CD4-positive, alpha-beta T cell treated with Interleukin-21 for 1 hour (primary cell): ENCODE data around the gene BMPER.

Experiments
- DNase-seq: peaks from one replicate; pipeline ENCODE4 v3.0.0-alpha.2; 2020

BMPER gene

DNA sequence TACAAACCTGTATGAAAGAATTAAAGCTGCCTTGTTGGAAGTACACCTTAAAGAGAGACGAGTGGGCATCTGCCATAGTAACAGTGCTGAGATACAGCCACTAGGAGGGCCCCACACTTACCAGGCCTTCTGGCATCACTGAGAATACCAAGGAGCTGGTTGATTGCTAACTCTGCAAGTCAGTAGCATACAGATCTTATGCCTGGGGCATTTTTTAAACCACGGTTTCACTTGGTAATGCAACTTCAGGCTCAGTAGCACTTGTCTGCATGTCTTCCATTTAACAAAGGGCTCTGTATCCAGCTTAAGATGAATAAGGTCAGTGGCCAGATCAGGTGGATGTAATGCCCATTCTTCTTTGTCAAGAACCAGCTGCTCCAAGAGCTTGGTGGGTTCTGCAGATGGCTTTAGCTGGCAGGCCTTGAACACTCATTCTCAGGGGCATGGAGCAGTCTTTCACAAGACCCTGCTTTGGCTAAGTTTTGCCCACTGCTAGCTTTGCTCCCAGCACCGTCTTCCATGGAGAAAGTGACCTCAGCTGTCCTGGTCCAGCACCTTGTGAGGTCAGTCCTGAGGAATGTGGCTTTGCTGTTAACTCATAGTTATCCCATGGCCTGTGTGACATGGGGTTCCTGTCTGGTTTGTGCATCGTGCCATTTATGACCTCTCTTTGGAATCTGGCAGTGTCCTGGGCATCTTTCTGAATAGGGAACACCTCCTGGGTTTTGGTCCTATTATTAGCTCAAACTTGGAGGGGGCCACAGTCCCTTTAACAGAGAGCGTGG, 68.1 kb downstream of the BMPER start:
- no peak for DNase-seq

DNA sequence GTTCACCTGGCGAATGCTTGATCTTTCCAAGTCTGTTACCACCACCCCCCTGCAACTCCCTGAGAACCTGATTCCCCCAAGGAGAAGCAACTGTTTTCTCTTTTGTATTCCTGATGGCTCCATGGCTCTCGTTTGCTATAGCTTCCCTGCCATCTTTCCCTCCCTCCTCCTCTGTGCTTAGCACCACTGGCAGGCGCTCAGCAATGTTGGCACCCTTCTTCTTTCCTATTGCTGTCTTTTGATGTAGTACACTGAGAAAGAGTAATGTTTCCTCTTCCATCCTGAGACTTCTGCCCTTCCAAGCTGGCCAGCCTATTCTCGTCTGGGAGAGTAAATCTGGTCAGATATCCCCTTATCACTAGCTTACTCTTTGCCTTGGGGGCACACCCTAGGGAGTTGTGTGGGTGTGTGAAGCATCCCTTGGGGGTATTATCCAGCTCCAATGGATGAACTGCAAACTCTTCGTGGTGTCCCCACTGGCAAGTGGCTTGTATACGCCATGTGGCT, 74.0 kb downstream of the BMPER start:
- DNase-seq: no peak

DNA sequence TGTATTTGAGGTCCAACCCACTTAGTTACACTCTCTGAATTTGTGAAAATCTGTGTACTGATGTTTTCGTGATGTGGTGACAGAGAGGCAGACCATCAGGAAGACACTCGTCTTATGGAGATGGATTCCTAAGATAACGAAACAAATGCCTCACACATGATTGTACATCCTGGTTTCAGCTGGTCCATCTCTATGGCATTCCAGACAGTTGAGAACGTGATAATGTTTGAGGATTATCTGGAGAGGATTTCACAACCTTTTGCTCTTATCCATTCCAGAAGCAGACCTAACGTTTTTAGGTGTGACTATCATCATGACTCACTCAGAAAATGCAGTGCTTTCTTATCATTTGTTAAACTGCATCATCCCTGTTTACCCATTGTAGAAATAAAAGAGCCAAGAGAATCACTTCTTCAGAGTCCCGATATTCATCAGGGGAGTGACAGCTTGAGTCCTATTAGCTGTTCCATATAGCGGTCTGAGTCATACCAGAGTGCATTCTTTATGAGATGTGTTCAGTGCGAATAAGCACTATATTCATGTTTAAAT, 74.5 kb downstream of the BMPER start:
- no peak for DNase-seq

DNA sequence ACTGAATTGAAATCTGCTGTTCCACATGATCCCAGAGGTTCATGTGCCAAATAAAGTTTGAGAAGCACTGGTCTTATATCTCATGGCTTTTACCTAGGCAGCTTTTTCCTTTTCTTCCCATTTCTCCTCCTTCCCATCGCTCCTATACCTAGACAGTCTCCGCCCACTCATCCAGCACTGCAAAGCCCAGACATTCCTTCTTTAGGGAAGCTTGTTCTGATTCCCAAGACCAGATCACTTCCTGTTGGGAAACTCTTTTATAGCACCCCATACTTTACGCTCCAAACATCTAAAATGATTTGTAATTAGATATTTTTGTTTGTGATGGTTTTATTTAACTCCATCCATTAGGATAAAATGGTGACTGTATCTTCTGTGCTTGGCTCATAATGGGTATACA, 75.9 kb downstream of the BMPER start:
- DNase-seq: no peak

DNA sequence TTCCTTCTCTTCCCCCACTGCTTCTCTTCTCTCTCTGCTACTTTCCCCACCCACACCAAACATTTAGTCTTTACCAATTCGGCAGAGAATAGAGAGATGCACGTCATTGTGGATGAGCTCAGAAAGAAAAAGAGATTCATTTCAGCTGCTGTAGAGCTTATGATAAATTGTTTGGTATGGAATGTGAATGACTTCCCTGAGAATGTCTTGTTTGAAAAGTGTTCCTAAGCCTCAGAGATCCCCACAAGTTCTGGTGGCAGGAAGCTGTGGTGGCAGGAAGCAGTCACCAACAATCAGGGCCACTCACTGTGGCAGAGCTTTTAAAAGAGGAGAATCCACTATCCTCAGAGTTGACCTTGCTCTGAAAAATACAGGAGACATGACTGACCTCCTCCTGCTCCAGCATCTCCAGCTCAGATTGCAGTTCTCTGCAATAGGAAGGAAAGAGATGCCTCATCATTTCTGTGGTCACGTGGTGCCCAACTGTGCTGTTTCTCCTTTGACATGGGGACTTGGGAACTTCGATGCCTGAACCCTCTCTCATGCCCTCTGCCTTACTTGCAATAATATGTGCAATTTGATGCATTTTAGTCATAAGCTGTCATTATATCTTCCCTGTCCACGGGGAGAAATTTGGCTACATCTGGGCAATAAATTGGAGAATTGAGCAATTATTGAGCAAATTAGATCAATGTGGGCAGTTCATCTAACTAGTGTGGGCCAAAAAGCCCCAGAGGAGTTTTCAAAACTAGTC, 76.5 kb downstream of the BMPER start:
- DNase-seq: no peak

DNA sequence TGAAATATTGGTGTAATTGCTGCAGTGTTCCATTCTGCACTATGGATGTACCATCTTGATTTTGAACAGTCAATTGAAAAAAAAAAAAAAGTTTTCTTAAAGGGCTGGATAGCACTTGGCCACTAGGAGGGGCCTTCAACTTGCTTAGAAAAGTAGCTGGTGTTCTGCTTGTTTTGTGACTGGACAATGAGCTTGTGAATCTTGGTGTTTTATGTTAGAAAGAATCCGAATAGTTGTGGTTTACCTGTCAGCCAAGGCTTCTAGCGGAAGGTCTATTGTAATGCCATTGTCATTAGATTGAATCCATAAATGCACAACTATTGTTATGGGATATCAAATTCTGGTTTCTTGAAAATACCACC, 77.1 kb downstream of the BMPER start:
- no peak for DNase-seq

DNA sequence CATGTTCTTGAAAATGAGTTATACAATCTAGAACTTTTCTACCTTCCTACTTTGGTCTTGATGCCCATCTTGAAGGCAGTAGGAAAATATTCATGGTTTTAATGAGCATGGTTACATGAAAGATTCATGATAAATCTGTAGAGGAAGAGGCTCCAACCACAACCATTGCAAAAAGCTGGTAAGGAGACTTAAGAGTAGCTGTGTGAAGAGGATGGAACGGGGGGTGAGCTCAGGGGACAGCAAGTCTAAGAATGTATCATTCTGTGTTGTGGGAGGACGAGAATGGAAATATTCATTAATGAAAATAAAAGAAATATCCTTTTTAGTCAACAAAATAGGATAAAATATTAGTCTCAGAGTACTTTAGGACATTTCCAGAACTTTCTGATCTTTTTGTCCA, 81.1 kb downstream of the BMPER start:
- DNase-seq: no peak

DNA sequence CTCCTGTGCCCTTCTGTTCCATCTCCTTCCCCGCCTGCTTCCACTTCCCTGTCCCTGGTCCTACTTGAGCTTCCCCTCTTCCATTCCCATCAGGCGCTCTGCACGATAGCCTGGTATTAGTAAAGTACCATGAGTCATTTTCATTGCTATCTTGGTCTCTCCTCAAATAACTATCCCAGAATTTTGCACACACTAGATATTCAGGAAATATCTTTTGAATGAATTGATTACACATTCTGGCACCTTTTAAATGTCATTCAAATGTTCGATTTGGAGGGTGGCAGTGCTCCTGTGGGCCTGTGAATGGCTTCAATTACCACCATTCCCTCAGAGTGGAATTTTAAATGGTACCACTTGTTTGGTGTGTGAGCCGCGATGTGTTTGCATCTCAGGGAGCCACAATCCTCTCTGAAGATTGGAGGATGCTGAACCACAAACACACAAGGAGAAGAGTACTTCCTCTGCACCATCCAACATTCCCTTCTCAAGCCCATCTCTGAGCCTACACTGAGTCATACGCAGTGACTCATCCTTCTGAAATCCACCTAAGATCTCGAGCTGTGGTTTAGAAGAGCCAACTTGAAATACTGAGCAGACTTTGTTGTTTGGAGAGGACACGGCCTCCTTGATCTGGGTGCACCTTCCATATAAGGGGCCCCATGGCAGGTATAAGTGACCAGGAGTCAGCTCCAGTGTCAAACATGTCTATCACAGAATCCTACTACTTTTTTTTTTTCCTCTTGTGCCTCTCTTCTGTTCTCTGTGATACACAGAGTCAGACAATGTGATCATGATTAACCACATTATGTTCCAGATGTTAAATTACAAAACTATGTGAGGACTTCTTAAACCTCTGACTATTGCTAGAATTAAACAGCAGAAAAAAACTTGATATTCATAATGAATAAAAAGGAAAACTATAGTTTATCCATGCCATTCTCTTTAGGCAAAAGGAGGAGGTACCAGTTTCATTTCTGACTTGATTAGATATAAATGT, 81.9 kb downstream of the BMPER start:
- no peak for DNase-seq

DNA sequence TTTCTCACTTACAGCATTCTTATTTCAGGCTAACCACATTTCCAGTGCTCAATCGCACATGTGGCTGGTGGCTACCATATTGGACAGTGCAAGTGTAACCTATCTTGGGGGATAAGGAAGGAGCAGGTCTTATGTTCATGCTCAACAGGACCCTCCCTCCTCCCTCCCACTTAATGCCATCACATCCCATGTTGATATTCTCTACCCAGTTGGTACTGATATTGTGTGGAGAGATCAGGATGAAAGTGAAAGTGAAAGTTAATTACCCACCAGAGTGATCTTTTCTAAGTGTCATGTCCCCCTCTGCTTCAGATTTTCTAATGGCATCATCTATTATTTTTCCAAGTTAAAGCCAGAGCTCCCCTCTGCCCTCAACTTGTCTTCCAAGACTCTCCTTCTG, 91.6 kb downstream of the BMPER start:
- DNase-seq: no peak

DNA sequence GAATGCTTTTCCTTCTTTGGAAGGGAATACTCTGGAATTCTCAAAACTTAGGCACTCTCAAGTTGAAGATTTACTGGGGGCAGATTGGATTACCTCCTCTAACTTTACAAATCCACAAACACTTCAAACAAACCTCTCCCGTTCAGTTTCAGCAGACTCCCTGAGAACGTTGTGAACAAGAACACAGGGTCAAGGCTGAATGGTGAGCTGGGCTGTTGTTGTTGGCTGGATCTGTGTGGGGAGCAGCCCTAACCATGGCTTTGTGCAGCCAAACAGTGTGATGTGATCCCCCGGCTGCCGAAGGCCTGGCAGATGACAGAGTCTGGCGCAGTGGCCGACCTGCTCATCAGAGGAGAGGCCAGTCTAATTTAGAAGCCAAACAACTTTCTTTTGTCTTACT, 93.1 kb downstream of the BMPER start:
- no peak for DNase-seq

DNA sequence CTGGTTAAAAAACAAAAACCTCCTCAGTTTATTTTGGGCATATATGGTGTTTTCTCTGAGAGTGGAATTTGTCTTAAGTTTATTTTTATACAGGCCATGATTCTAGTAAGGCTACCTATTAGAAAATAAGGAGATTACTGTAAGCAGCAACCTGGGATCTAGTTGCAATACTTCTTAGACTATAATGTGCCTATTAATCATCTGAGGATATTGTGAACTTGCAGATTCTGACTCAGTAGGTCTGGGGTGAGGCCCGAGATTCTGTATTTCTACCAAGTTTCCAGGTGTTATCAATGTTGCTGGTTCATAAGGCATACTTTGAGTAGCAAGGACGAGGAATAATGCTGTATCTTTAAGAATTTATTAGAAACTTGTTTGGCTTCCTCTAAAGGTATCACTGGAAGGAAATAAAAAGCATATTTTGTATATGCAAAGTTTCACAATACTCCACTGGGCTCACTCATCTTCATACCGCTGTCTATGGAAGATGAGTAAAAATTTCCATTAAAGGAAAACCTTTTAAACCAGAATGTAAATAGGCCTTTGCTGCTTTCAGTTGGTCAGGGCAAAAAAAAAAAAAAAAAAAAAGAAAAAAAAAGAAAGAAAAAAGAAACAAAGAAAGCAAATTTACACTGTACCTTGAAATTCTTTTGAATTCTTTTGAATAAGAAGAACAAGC, 105.8 kb downstream of the BMPER start:
- DNase-seq: no peak

DNA sequence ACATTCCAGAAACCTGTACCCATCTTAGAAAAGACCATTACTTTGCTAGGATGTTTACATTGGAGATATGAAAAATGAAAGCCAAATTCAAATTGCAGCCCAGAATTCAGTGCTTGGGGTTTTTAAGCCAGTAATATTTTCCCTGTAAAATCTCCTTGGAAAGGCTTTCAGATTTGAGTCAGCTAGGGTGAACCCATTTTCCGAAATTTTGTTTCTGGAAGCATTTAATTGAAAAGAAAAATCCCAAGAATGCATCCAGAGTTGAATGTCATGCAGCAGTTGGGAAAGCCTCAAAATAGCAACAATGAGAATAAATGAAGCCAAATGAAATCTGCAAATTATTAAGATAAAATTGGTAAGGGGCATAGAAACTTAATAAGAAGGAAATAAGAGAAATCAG, 106.4 kb downstream of the BMPER start:
- no peak for DNase-seq

DNA sequence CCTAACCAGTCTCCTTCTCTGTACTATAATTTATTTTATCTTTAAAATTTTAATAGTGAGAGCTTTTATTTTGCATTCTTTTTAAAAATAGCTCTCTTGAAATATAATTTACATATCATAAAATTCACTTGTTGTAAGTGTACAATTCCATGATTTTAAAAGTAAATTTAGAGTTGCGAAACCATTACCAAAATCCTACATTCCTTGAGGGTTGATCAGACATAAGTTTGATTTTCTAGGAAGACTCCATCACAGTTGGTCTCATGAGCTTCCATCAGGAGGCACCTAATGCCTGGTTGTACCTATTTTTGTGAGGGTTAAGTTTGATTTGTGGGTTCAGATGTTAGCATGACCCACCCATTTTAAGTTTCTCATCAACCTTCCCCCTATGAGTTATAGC, 108.1 kb downstream of the BMPER start:
- no peak for DNase-seq

DNA sequence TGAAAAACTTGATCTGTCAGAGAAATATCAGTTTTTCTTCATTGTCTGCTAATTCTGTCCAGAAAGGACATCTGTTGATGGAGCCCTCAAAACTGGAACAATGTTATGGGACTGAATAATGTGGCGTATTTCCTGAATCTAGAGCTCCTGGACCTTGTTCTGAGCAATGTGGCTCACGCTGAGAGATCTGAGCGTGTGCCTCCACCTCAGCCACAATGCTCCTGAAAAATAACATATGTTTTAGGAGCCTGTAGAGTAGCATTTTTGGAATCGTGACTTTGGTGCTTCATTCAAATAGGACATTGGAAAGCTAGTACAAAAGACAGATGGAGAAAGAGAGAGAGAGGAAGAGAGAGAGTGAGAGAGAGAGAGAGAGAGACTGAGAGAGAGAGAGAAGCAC, 110.3 kb downstream of the BMPER start:
- DNase-seq: no peak

DNA sequence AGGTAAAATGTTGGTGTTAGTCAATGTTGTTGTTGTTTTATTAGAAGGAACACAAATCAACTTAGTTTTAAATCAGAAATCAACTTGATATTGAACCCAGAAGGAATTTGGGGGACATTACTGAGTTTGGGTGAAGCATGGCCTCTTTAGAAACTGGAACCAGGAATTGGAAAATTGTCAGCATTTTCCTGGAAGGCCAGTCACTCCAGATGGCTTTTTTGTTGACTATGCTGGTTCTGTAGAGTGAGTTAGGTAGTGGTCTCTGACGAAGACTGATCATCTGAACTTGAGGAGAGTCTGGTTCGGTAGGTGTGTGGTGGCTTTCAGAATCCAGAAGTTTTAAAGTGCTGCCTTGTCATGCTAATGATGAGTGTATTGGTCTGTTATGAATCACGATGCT, 111.5 kb downstream of the BMPER start:
- DNase-seq: no peak

DNA sequence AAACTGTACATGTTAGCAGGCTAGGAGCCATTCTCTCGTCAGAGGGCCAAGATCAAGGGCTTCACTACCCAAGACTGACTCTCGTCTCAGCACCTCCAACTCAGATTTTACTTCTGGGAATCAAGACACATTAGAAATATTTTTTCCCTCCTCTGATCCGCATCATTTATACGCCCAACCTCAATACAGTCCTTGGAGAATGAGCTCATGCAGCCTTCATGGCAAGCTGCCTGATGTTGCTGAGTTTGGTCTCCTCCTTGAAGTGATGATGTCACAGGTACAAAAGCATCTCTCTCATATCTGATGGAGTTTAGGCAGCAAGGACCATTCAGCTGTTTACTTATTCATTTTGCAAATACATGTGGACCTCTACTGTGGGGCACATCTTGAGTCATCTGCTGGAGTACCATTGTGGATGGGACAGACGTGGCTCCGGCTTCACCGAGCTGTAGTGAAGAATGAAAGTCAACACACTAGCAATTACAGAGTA, 114.0 kb downstream of the BMPER start:
- DNase-seq: no peak

DNA sequence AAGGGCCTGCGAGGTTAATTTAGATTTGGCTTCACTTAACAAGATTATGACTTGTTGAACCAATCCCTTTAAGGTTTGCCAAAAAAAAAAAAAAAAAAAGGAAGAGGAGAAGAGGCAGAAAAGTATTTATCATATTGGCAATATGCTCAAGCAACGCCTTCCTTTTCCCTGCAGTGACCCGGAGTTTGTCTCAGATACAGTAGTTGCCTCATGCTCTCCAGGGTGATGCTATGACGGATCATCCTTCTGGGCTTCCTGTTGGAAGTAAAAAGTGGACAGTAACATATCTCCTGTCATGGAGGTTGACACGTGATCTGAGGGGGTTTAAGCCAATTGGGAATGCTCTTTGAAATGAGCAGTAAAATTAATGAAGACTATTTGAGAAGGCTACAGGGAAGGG, 117.3 kb downstream of the BMPER start:
- no peak for DNase-seq

DNA sequence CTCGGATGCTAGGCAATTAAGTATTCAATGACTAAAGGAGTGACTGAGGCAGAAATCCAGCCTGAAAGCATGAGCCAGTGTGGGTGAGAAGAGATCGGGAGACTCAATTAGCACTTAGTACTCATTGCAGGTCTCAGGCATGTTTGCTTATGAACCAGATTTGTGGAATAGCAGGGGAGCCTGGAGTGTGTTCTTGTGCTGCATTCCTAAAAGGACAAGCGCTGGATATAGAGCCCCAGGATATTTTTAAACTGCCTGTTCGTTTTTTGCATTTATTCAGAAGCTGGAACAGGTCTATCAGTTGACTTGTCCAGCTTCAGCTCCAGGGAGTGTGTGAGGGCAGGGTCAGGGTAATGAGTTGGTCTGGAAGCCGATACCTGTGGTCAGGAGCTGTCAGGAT, 120.3 kb downstream of the BMPER start:
- DNase-seq: no peak

DNA sequence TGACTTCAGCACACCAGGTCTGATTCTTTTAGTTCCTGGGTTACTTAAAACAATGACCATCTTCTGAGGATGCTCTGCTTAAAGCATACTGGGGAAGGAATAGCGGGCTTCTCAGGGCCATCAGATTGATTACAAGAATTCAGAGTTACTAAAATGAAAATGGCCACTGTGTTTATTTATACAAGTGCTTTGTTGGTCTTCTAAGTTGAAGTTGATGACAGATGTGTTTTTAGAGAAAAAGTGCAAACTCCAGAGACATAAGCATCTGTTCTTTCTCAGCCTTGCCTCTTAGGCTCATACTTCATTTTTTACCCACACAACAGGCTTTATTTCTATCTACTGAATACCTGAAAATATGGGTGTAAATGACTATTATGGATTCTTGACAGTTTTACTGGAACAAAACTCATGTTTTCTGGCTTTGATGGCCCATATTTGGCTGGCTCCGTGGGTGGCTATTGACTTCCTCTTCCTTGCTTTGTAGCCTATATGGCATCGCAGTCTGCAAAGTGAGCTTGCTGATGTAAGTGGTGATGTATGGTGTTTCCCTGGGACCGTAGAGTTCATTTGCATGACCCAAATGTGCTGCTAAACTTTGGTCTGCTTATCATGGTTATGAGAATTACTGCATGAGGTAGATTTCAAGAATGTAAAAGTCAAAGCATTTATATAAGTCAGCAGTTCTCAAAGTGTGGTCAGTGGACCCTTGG, 121.3 kb downstream of the BMPER start:
- DNase-seq: no peak

DNA sequence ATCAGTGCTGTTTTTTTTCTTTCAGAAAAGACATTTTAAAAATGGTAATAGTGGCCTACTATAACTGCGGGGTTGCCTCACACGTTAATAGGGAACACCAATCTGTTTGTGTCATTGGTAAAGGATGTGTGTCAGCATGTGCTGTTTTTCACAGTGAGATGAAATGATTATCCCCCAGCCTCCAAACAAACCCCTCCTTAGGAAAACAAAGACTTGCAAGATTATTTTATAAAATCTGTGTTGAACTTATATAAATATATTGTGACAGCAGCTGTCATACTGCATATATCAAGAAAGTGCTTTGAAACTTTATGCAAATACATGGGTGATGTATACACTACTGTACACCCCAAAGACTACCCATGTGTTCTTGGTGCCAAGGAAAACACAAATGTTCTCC, 125.8 kb downstream of the BMPER start:
- DNase-seq: no peak

DNA sequence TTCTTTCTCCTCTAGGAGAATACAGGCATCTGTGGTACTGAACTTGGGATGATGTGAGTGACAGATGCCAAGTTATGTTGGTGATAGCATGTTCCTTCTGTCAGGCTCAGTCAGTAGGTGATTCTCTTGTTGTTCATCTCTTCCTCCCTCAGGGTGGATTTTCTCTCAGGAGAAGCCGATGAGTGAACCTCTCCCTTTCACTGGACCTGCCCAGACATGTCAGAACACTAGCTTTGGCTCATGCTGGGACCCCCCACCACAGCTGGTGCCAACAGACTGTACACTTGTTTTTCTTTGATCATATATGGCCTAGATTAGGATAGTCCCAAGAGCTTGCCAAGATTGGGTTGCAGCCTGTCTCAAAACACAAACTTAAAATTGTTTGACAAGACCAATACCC, 129.4 kb downstream of the BMPER start:
- DNase-seq: no peak
